HG02938 (cell line): Measurements from ENCODE around the gene RSU1.

Experiments
- ATAC-seq: cut with Tn5 transposase; IDR thresholded peaks from one replicate; pipeline ENCODE4 v1.9.1; 2021; ENCODE audit warnings: mild to moderate bottlenecking, moderate library complexity; ENCODE audit not compliant: unreplicated experiment

RSU1 gene

DNA sequence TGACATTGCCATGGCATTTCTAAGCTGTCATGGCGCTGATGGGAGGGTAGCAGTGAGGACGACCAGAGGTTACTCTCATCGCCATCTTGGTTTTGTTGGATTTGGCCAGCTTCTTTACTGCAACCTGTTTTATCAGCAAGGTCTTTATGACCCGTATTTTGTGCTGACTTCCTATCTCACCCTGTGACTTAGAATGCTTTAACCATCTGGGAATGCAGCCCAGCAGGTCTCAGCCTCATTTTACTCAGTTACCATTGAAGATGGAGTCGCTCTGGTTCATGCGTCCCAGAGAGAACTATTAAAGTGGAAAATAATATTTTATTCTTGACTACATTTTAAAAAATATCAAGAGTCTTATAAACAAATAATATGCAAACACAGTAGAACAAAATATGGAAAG, 131.7 kb downstream of the RSU1 start:
- ATAC-seq, result no peak

DNA sequence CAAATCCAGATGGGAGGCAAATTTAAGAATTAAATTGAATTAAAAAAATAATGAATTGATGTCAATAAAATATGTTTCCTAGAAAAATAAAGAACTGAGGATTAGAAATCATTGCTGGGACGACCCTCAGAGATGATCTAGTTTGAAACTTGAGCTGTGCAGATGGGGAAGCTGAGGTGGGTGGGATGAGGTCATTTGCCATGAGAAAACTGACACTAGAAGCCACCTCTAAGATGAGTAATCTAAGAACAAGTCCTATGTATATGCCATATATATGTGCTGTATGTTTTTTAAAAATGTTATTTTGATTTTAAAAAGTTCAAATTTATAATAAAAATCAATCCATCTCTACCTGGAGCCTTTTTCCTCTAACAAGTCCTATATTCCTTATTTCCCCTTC, 135.7 kb downstream of the RSU1 start:
- no peak for ATAC-seq

DNA sequence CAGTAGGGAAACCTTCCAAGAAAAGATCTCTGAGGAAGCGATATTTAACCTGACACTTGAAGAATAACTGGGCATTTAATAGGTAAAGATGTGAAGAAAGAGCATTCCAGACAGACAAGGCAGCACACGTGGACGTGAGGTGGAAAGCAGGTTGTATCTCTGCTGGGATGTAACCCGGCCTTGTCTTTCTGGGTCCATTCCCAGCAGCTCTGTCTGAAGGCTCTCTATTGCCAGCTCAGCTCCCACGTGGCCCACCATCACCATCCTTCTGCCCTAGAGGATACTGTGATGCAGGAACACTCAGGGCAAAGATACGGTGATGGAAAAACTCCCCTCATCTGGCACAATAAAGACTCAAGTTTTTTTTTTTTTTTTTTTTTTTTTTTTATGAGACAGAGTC, 137.7 kb downstream of the RSU1 start:
- no peak for ATAC-seq

DNA sequence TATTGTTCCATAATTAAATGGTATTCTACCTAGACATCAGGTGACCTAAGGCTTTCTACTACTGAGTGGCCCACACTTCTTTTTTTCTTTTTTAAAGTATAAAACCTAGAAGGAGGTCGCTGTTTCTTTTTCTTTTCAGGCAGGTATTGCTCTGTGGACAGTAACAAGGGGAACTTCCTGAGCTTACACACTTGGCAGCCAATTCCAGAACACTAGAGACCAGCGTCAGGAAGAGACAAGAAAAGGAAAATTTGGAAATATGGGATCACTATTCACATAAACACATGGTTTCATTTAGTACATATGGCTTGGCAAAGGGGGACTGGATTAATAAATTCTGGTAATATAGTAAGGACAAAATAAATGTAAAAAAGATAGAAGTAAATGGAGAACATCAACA, 141.9 kb downstream of the RSU1 start:
- ATAC-seq, result no peak

DNA sequence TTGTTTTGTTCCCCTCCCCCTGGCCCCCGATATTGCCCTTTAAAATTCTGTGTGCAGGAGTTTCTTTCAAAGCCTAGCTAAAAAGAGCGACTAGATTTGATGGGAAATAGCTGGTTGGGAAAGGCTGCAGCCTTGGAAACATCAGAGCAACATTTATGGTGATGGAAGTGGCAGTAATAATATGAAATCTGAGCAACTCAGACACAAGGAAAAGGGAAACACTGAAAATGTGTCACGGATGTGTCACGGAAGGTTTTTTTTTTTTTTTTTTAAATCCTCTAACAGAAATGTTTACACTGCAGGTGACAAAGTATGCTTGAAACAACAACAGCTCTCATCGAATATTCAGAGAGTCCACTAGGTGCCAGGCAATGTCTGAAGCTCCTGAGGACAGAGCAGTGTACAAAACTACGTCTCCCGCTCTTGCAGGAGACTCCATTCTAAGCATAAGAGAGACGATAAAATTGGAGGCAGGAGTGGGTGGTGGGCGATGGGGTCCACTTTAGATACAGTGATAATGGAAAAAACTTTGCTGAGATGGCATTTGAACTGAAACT, 143.0 kb downstream of the RSU1 start:
- no peak for ATAC-seq

DNA sequence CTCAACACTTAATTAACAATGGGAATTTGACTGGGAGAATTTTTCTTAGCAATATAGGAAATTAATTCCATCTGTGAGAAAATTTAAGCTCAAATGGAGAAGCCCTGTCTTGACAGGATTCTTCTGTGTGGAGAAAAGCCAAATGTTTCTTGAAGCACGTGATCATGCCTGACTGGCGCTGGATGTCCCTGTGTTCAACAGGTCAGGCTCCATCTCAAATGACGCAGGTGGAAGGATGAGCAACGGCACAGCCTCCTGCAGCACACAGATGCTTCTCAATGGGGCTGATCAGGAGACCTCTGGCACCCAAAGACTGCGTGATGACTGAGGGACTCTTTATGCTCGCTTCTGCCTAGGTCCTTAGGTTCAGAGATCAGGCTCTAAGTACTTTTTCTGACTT, 143.8 kb downstream of the RSU1 start:
- no peak for ATAC-seq

DNA sequence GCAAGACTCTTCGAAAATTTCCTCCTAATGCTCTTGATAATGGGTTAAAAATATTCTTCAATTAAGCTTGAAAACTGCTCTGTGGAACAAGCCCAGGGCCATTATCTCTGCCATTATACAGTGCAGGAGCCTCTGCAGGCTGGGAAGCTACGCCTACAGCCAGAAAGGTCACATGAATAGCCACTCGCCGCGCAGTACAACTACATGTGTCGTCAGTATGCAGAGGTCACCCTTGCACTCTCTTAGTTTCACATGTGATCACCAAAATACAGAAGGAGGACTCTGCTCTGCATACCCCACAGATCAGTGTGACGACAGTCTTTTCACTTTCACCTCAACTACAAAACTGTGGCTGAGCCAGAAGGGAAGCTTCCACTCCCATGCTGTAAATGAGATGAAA, 153.8 kb downstream of the RSU1 start:
- ATAC-seq, result no peak

DNA sequence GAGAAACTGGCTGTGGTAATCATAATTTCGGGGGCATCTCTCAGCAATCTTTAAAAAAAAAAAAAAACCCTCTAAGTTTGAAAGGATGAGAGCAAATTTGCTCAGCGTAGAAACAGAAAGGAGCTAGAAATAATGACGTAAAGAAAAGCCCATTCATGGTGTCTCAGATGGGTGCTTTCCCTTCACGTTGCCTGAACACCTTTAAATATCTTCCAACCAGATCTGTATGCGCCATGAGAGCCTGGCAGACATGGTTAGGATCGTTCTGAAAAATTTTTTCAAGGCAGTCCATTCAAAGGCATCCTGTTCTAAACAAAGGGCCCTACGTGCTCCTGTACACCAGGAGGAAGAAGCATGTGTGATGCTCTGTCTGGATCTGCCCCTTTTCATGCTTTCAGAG, 154.3 kb downstream of the RSU1 start:
- ATAC-seq, result no peak

DNA sequence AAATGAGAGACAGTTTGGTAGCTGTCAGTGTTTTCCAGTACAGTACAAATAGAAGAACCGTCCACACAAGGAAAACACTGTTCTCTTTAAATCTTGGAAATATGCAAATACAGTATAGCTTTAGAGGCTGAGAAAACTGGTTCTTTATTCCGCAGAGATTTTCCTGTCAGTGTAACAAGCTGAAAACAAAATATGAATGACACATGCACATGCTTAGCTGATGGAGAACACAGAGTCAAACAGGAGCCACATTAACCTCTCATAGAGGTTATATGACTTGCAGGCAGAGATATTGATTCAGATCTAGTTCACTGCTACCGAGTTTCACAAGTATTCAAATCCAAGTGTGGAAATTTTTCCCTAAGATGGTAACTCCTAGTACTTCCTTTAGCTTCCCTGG, 160.3 kb downstream of the RSU1 start:
- no peak for ATAC-seq

DNA sequence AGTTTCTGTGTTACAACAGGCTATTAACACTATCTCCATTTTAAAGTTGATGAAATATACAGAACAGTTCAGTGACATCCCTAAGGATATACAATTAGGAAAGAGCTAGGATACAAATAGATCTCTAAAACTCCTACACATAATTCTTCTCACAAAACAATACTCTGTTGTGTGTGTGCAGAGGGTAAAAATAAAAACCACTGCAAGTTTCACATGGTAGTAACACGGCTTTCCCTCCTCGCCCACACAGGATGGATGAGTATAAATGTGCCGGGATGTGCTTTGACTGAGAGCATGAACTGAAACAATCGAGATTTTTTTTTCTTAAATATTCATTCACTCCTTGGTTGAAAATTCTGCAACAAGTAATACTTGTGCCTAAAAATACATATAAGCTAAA, 164.0 kb downstream of the RSU1 start:
- ATAC-seq, result no peak

DNA sequence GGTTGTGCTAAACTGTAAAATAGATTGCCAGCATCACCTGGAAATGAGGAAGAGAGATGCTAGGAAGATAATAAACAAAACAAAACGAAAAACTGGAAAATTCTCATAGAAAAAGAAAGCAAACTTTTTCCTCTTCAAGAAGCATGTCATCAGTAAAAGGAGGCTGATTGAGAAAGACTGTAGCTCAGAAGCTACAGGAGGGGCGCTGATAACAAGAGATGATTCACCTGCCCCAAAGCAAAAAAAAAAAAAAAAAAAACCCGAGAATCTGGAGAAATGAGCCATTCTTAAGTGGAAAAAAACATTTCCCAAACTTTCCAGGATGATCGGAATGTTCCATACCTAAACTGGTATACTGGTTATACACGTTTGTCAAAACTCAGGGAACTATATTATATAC, 165.1 kb downstream of the RSU1 start:
- ATAC-seq, result no peak

DNA sequence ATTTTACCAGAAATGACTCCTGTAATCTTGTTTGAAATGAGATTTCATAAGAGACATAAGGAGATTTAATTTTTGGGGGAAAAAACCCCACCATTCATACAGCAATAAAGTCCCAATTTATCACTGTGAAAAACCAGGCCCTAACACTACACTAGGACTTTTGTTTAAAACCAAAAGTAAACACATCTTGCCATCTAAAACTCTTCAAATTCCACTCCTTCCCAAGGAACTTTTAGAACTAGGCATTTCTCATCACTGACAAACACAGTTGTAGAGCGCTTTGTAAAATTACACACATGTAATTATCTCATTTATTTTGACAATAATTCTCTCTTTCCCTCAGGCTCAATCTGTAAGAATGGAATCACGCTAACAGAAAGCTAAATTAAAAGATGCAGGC, 167.5 kb downstream of the RSU1 start:
- no peak for ATAC-seq

DNA sequence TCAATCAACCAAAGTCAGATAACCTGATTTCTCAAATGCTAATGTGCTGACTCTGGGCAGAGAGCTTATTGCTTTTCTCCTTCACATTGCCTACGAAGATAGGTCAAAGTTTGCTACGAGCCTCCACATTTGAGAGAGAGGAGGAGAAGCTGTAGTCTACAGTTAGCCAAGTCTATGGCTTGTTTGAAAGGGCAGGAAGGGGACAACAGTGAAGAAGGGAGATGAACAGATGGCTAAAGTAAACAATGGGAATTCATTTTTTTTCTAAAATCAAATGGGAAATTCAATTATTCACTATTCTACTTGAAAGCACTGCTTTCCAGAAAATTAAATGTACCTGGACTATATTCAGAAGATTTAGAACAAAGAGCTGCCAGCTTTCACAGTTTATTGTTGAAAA, 168.9 kb downstream of the RSU1 start:
- ATAC-seq, result no peak

DNA sequence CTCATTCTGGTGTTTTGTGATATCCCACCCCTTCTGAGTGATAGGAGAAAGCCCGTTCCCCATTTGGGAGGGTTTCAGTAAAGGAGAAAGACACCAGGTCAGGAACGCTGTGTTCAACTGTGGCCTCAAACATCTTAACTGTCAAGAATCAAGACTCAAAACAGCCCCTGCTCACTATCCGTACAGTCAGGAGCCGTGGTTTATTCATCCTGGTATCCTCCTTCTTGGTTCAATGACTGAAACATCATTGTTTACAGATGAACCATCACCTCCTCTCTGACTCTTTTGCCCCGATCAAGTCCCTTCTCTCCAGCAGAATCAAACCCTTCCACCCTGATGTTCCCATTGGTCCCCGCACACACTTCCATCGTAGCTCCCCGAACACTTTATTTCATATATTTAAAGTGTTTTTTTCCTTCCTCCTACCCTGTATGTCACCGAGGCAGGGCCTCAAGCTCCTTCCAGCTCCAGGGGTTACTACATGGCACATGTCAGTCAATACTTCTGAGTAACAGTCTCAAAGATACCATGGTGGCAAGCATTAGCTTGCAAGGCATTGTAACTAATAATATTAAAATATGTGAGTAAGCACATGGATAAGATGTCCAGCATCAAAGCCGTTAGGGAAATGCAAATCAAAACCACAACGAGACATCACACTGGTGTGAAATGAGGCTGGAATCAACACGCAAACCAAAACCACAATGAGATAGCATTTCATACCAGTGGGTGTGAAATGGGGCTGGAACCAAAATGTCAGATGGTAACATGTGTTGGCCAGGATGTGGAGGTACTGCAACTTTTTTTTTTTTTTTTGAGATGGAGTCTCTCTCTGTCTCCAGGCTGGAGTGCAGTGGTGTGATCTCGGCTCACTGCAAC, 170.8 kb downstream of the RSU1 start:
- no peak for ATAC-seq

DNA sequence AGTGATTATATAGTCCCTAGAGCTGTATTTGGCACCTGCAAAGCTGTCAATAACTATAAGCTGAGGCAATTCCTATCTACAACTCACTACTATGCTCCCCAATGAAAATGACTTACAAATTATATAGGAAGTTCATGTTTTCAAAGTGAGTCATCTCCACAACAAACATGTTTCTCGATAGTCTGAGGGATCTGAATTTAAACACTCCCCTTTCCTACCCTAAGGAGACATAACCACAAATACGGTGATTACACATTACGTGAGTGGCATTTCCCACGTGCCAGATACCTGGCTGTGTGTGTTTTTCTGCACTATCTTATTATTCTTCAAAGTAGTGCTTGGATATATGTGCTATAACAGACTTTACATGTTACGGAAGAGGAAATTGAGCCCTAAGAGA, 173.1 kb downstream of the RSU1 start:
- ATAC-seq, result no peak

DNA sequence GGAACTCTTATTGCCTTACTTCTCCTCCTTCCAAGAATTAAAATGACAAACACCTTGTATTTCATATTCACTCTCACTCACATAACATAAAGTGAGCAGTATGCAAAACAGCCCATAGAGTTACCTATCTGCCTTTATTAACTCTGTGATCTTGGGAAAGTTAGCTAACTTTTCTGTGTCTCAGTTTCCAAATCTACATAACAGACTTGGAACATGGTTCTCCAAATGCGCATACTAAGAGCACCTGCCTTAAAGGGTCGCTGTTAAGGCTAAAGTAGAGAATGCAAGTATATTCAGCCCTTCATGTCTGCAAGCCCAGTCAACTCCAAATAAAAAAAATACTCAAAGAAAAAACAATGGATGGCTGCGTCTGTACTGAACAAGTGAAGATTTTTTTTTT, 173.7 kb downstream of the RSU1 start:
- ATAC-seq, result no peak

DNA sequence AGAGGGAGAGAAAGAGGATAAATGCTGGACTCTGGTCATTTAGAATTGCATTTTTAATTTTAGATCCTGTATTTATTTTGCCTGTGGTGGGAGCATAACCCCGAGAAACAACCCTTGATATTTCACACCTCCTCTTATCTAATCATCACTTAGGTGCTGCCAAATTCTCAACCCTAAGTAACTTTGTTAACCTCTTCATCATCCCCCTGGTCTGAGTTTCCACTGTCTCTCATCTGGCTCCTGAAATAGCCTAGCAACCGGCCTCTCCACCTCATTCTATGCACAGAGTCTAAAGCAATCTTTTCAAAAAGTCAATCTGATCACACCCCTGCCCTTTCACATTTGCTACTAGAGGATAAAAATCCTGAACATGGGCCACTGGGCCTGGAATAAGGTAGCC, 177.1 kb downstream of the RSU1 start:
- ATAC-seq, result no peak

DNA sequence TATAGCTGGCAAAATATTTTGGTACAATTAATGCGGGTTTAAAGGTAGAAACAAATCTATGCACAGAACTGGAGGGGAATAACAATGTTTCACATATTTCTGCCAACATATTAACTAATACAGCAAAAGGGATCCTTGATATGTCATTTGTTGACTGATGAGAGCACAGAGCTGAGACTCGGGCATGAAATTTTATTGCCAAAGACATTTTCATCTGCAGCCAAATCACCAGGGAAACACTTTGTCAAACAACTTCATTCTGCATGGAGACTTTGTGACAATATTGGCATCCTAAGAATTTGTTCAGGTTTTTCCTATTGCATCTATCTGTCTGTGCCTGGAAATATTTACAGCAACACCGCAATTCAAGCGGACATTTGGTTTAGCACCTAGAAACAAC, 177.8 kb downstream of the RSU1 start:
- ATAC-seq, result no peak

DNA sequence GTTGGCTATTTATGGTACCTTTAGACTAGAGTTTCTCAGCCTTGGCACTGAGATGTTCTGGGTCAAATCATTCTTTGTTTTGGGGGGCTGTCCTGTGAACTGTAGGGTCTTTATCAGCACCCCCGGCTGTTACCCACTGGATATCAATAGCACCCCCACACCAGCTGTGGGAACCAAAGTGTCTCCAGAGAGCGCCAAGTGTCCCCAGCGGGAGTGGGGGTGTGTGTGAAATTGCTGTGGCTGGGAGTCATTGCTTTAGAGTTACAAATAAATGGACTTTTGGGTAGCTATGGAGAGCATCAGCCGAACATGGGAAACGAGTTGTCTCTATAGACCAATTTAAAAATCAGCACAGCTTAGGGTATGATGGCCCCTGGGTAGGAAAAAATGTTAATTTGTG, 184.2 kb downstream of the RSU1 start:
- no peak for ATAC-seq

DNA sequence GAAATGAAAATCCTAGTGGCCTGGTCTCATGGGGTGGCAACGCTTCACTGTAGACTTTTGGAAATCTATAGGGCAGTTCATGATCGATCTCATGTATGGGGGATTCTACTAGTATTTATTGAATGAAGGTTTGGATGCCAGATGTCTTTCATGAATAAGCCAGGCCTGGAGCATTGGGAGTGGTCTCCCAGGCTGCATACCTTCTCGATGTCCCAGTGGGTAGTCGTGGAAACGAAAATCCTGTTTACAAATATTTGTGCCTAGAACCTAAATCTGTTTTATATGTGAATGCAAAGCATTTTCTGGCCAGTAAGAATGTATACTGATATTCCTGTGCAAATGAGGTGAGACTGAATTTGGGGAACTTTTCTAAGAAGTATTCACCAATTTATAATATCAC, 190.5 kb downstream of the RSU1 start:
- ATAC-seq, result no peak

DNA sequence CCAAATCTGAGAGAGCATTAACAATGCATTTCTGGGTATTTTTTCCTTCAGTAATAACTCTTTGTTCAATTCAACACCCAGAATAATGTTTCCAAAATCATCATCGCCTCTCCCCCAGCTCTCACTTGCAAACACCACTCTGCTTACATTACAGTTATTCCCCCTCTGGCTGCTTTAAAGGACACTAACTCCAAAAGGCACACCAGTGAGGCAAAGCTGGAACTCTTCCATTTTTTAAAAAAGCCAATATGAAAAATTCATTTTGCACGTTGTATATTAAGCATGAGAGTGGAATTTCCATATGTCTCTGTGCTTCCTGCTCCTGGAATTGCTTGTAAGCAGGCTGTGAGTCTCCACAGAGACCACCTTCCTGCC, 204.3 kb downstream of the RSU1 start:
- ATAC-seq, result no peak

DNA sequence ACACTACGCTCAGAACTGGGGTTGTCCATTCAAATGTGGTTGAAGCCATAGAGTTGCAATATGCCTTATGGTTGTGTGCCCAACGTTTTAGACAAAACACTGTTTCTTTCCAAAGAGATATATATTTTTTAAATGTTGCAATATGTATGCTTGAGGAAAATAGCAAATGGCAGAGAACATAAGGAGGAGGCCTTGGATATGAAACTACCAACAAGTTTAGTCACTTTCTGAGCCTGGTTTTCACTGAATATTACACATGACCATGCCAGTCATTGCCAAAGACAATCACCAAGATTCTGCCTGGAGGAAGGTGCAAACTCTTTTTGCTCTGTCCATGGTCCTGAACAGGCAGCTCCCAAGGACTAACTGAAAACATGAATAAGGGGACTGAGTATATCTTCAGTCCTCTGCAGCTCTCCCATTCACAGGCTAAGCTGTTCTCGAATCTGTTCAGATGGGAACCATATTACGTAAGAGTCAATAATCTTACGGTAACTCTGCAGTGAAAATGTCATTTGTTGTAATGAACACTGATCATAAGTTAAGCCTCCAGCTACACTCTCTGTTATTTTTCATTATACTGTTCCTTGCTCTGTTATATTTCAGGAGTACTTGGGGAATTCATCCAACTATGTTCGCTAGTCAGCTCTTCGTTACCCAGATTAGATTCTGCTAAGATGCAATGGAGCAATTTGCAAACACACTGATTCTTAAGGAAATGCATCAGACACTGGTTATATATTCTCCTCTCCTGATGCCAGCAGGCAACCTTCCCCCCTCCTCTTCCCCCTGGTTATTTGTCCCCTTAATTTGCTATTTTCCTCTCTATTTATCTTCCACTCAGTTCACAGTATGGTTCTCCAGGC, 204.9 kb downstream of the RSU1 start:
- ATAC-seq, result no peak
